ENCODE results near the gene CEMP1.
"Not testable (repeated sequence)": the region's sequence is repeated elsewhere in the genome, so short reads cannot be mapped to it uniquely, and the experiment has no call there.

The CEMP1 gene

GRCh38 chr16:2531371-2531695 lies at the start of gene CEMP1:
Gene CEMP1 (minus strand): TSS chr16:2531408. CDS start chr16:2531073, 335 bp downstream.
- FAIRE-seq = no peak

GRCh38 chr16:2580818-2581217 lies 49.6 kb upstream of the CEMP1 start:
- FAIRE-seq = not testable (repeated sequence)

GRCh38 chr16:2580143-2580542 lies 48.9 kb upstream of the CEMP1 start:
- FAIRE-seq = not testable (repeated sequence)

GRCh38 chr16:2578905-2579304 lies 47.7 kb upstream of the CEMP1 start:
- FAIRE-seq = not testable (repeated sequence)

- not testable (repeated sequence) for FAIRE-seq
Measured at GRCh38 chr16:2577044-2577443, 45.8 kb upstream of the CEMP1 start.

- not testable (repeated sequence) for FAIRE-seq
Measured at GRCh38 chr16:2575839-2576238, 44.6 kb upstream of the CEMP1 start.

GRCh38 chr16:2572704-2573103 lies 41.5 kb upstream of the CEMP1 start:
- FAIRE-seq = not testable (repeated sequence)

GRCh38 chr16:2568573-2568972 lies 37.4 kb upstream of the CEMP1 start:
- FAIRE-seq = not testable (repeated sequence)

GRCh38 chr16:2567506-2567905 lies 36.3 kb upstream of the CEMP1 start:
- not testable (repeated sequence) for FAIRE-seq

GRCh38 chr16:2560798-2561133 lies 29.6 kb upstream of the CEMP1 start:
- not testable (repeated sequence) for FAIRE-seq

- FAIRE-seq = not testable (repeated sequence)
Measured at GRCh38 chr16:2560131-2560797, 29.1 kb upstream of the CEMP1 start.

GRCh38 chr16:2557150-2557549 lies 25.9 kb upstream of the CEMP1 start:
- FAIRE-seq = not testable (repeated sequence)

- FAIRE-seq = not testable (repeated sequence)
Measured at GRCh38 chr16:2554709-2555425, 23.7 kb upstream of the CEMP1 start.

- FAIRE-seq = not testable (repeated sequence)
Measured at GRCh38 chr16:2551420-2551889, 20.2 kb upstream of the CEMP1 start.

GRCh38 chr16:2550283-2550878 lies 19.2 kb upstream of the CEMP1 start:
- not testable (repeated sequence) for FAIRE-seq

GRCh38 chr16:2543771-2544170 lies 12.6 kb upstream of the CEMP1 start:
- not testable (repeated sequence) for FAIRE-seq

GRCh38 chr16:2541409-2541808 lies 10.2 kb upstream of the CEMP1 start:
- not testable (repeated sequence) for FAIRE-seq

- not testable (repeated sequence) for FAIRE-seq
Measured at GRCh38 chr16:2540912-2541311, 9.7 kb upstream of the CEMP1 start.

GRCh38 chr16:2539845-2540458 lies 8.7 kb upstream of the CEMP1 start:
- FAIRE-seq = not testable (repeated sequence)

- FAIRE-seq = not testable (repeated sequence)
Measured at GRCh38 chr16:2539192-2539844, 8.1 kb upstream of the CEMP1 start.

- FAIRE-seq = no peak
Measured at GRCh38 chr16:2537451-2538379, 6.5 kb upstream of the CEMP1 start, which contains the start of gene PDPK1. Gene PDPK1 (plus strand): TSS chr16:2538021. CDS start chr16:2538113, 92 bp downstream.

- no peak for FAIRE-seq
Measured at GRCh38 chr16:2535625-2536013, 4.4 kb upstream of the CEMP1 start.

Data from islet of Langerhans (tissue), 1 donor.